ENCODE measurements around the gene GULP1.

Gene GULP1

DNA sequence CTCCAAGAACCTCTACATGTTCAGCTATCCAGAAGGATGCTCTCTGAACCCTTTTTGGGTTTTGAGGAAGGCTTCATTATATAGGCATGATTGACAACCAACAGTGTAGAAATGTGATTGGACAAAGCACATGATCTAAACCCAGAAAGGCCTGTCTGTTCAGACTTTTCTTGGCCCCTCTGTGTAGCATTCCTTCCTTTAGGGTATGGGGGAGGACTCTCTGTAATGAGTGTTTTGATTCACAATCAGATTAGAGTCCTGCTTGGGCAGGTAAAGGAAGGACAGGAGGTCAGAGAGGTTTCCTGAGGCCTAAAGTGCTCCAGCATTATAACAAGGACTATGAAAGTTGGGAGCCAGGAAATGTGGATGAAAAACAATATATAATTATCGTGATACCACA is 13.6 kb downstream of the GULP1 start:
- Histone ChIP-seq H3K27ac (ENCODE audit: insufficient read depth, low read length, poor library complexity, severe bottlenecking) (no peak overlapping the region), H3K36me3 (ENCODE audit: control insufficient read depth, insufficient read depth, low read length) (no peaks in the 10 kb centered on the region), H3K9me3 (ENCODE audit: control insufficient read depth, low read length) (no peaks in the 10 kb centered on the region), H3K4me1 (ENCODE audit: control insufficient read depth, insufficient read depth, low read length, poor library complexity, severe bottlenecking) (no peaks in the 10 kb centered on the region), H3K4me3 (ENCODE audit: insufficient read depth, low read depth, low read length, poor library complexity, severe bottlenecking) (no peak overlapping the region), H3K27me3 (replicated peaks; ENCODE audit: control insufficient read depth, insufficient read depth, low read length, poor library complexity, severe bottlenecking) (no peaks in the 10 kb centered on the region)
- no peak for DNase-seq

DNA sequence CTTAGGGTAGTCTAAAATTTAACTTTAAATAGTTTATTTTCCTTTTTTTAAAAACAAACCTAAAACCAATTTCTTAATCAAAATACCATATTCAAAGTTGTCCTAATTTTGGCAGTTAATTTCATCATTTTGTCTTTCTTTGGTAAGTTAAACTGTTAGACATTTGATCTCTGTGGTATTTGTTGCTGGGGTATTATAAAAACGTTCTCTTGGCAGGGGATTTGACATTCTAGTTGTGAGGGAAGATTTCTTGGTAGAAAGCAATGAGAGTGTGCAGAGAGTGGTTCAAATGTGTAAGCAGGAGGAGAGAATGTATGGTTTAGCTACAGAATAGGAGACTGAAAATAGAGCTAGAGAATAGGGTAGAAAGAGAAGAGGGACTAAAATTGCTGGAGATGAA is 14.6 kb downstream of the GULP1 start:
- DNase-seq, result no peak
- no peak overlapping the region for H3K27ac ChIP-seq (ENCODE audit: insufficient read depth, low read length, poor library complexity, severe bottlenecking)
- no peaks in the 10 kb centered on the region for H3K9me3 ChIP-seq (ENCODE audit: control insufficient read depth, low read length)
- no peaks in the 10 kb centered on the region for H3K27me3 ChIP-seq (replicated peaks; ENCODE audit: control insufficient read depth, insufficient read depth, low read length, poor library complexity, severe bottlenecking)
- H3K36me3 ChIP-seq (ENCODE audit: control insufficient read depth, insufficient read depth, low read length), result no peaks in the 10 kb centered on the region
- H3K4me1 ChIP-seq (ENCODE audit: control insufficient read depth, insufficient read depth, low read length, poor library complexity, severe bottlenecking), result no peaks in the 10 kb centered on the region
- H3K4me3 ChIP-seq (ENCODE audit: insufficient read depth, low read depth, low read length, poor library complexity, severe bottlenecking), result no peak overlapping the region

DNA sequence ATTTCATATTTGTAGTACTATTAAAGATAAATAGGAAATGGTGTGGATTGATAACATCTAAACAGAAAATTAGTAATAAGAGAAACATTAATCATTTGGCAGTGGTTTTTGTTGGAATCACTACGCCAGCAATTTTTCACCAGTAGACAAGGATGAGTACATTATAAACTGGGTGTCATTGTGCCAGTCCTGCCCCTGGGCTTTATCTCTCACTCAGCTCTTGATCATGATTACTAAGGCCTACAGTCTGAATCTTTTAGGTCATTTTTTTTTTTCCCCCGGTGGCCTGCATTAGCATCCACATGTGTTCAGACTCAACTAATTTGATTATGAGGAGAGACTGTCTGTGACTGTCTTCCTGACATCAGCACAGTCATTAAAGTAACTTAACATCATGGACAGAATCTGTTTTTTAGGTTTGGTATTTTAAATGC is 16.2 kb downstream of the GULP1 start:
- Histone ChIP-seq H3K36me3 (ENCODE audit: control insufficient read depth, insufficient read depth, low read length) (no peaks in the 10 kb centered on the region), H3K27me3 (replicated peaks; ENCODE audit: control insufficient read depth, insufficient read depth, low read length, poor library complexity, severe bottlenecking) (no peaks in the 10 kb centered on the region), H3K4me3 (ENCODE audit: insufficient read depth, low read depth, low read length, poor library complexity, severe bottlenecking) (no peak overlapping the region), H3K4me1 (ENCODE audit: control insufficient read depth, insufficient read depth, low read length, poor library complexity, severe bottlenecking) (no peaks in the 10 kb centered on the region), H3K27ac (ENCODE audit: insufficient read depth, low read length, poor library complexity, severe bottlenecking) (no peak overlapping the region), H3K9me3 (ENCODE audit: control insufficient read depth, low read length) (no peaks in the 10 kb centered on the region)
- DNase-seq, result no peak

- DNase-seq, result no peak
- no peak overlapping the region for H3K4me3 ChIP-seq (ENCODE audit: insufficient read depth, low read depth, low read length, poor library complexity, severe bottlenecking)
- no peaks in the 10 kb centered on the region for H3K36me3 ChIP-seq (ENCODE audit: control insufficient read depth, insufficient read depth, low read length)
- no peaks in the 10 kb centered on the region for H3K27me3 ChIP-seq (replicated peaks; ENCODE audit: control insufficient read depth, insufficient read depth, low read length, poor library complexity, severe bottlenecking)
- no peaks in the 10 kb centered on the region for H3K9me3 ChIP-seq (ENCODE audit: control insufficient read depth, low read length)
- H3K4me1 ChIP-seq (ENCODE audit: control insufficient read depth, insufficient read depth, low read length, poor library complexity, severe bottlenecking), result no peaks in the 10 kb centered on the region
- no peak overlapping the region for H3K27ac ChIP-seq (ENCODE audit: insufficient read depth, low read length, poor library complexity, severe bottlenecking)
Measured at GRCh38 chr2:188308483-188308882, 16.8 kb downstream of the GULP1 start.

GRCh38 chr2:188309364-188309763 is 17.7 kb downstream of the GULP1 start:
- Histone ChIP-seq H3K36me3 (ENCODE audit: control insufficient read depth, insufficient read depth, low read length) (no peaks in the 10 kb centered on the region), H3K4me3 (ENCODE audit: insufficient read depth, low read depth, low read length, poor library complexity, severe bottlenecking) (no peak overlapping the region), H3K9me3 (ENCODE audit: control insufficient read depth, low read length) (no peaks in the 10 kb centered on the region), H3K27me3 (replicated peaks; ENCODE audit: control insufficient read depth, insufficient read depth, low read length, poor library complexity, severe bottlenecking) (no peaks in the 10 kb centered on the region), H3K4me1 (ENCODE audit: control insufficient read depth, insufficient read depth, low read length, poor library complexity, severe bottlenecking) (no peaks in the 10 kb centered on the region), H3K27ac (ENCODE audit: insufficient read depth, low read length, poor library complexity, severe bottlenecking) (no peak overlapping the region)
- DNase-seq, result no peak

- no peak for DNase-seq
- Histone ChIP-seq H3K4me1 (ENCODE audit: control insufficient read depth, insufficient read depth, low read length, poor library complexity, severe bottlenecking) (no peaks in the 10 kb centered on the region), H3K27me3 (replicated peaks; ENCODE audit: control insufficient read depth, insufficient read depth, low read length, poor library complexity, severe bottlenecking) (no peaks in the 10 kb centered on the region), H3K9me3 (ENCODE audit: control insufficient read depth, low read length) (no peaks in the 10 kb centered on the region), H3K36me3 (ENCODE audit: control insufficient read depth, insufficient read depth, low read length) (no peaks in the 10 kb centered on the region), H3K27ac (ENCODE audit: insufficient read depth, low read length, poor library complexity, severe bottlenecking) (no peak overlapping the region), H3K4me3 (ENCODE audit: insufficient read depth, low read depth, low read length, poor library complexity, severe bottlenecking) (no peak overlapping the region)
Measured at GRCh38 chr2:188314314-188315054, 22.8 kb downstream of the GULP1 start.

DNA sequence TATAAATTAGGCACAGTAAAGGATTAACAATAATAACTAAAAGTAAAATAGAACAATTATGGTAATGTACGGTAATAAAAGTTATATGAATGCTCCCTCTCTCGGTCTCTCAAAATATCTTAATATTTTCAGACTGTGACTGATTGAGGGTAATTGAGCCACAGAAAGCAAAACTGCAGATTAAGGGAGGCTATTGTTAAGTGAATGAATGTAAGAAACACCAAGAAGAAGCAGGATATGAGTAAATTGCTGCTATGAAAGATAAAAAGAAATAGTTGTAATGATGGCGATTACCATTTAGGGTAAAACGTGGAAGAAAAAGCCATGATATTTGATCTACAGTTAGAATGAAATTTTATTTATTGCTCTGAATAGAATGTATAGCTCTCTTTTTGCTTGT is 24.1 kb downstream of the GULP1 start:
- Histone ChIP-seq H3K4me3 (ENCODE audit: insufficient read depth, low read depth, low read length, poor library complexity, severe bottlenecking) (no peak overlapping the region), H3K27ac (ENCODE audit: insufficient read depth, low read length, poor library complexity, severe bottlenecking) (no peak overlapping the region), H3K9me3 (ENCODE audit: control insufficient read depth, low read length) (no peaks in the 10 kb centered on the region), H3K4me1 (ENCODE audit: control insufficient read depth, insufficient read depth, low read length, poor library complexity, severe bottlenecking) (no peaks in the 10 kb centered on the region), H3K36me3 (ENCODE audit: control insufficient read depth, insufficient read depth, low read length) (no peaks in the 10 kb centered on the region), H3K27me3 (replicated peaks; ENCODE audit: control insufficient read depth, insufficient read depth, low read length, poor library complexity, severe bottlenecking) (no peaks in the 10 kb centered on the region)
- no peak for DNase-seq

- H3K27ac ChIP-seq (ENCODE audit: insufficient read depth, low read length, poor library complexity, severe bottlenecking), result no peak overlapping the region
- no peak for DNase-seq
Measured at GRCh38 chr2:188316342-188316741, 24.7 kb downstream of the GULP1 start.

GRCh38 chr2:188316791-188317423 is 25.2 kb downstream of the GULP1 start:
- H3K4me1 ChIP-seq (ENCODE audit: control insufficient read depth, insufficient read depth, low read length, poor library complexity, severe bottlenecking), result no peaks in the 10 kb centered on the region
- no peak overlapping the region for H3K4me3 ChIP-seq (ENCODE audit: insufficient read depth, low read depth, low read length, poor library complexity, severe bottlenecking)
- no peaks in the 10 kb centered on the region for H3K9me3 ChIP-seq (ENCODE audit: control insufficient read depth, low read length)
- H3K36me3 ChIP-seq (ENCODE audit: control insufficient read depth, insufficient read depth, low read length), result no peaks in the 10 kb centered on the region
- no peaks in the 10 kb centered on the region for H3K27me3 ChIP-seq (replicated peaks; ENCODE audit: control insufficient read depth, insufficient read depth, low read length, poor library complexity, severe bottlenecking)
- no peak for DNase-seq
- H3K27ac ChIP-seq (ENCODE audit: insufficient read depth, low read length, poor library complexity, severe bottlenecking), result no peak overlapping the region

More at GRCh38 chr2:188316342-188316741, 24.7 kb downstream of the GULP1 start:
- Histone ChIP-seq H3K9me3 (ENCODE audit: control insufficient read depth, low read length) (no peaks in the 10 kb centered on the region), H3K36me3 (ENCODE audit: control insufficient read depth, insufficient read depth, low read length) (no peaks in the 10 kb centered on the region), H3K4me3 (ENCODE audit: insufficient read depth, low read depth, low read length, poor library complexity, severe bottlenecking) (no peak overlapping the region), H3K27me3 (replicated peaks; ENCODE audit: control insufficient read depth, insufficient read depth, low read length, poor library complexity, severe bottlenecking) (no peaks in the 10 kb centered on the region), H3K4me1 (ENCODE audit: control insufficient read depth, insufficient read depth, low read length, poor library complexity, severe bottlenecking) (no peaks in the 10 kb centered on the region)

- Histone ChIP-seq H3K27ac (ENCODE audit: insufficient read depth, low read length, poor library complexity, severe bottlenecking) (no peak overlapping the region), H3K9me3 (ENCODE audit: control insufficient read depth, low read length) (no peaks in the 10 kb centered on the region), H3K27me3 (replicated peaks; ENCODE audit: control insufficient read depth, insufficient read depth, low read length, poor library complexity, severe bottlenecking) (no peaks in the 10 kb centered on the region), H3K4me3 (ENCODE audit: insufficient read depth, low read depth, low read length, poor library complexity, severe bottlenecking) (no peak overlapping the region), H3K4me1 (ENCODE audit: control insufficient read depth, insufficient read depth, low read length, poor library complexity, severe bottlenecking) (no peaks in the 10 kb centered on the region), H3K36me3 (ENCODE audit: control insufficient read depth, insufficient read depth, low read length) (no peaks in the 10 kb centered on the region)
- DNase-seq, result no peak
Measured at GRCh38 chr2:188318161-188318749, 26.6 kb downstream of the GULP1 start.
